Liver (tissue), 9 donors: ENCODE results near the gene PTPRD. TPM values are rescaled to one million over a fixed set of nuclear protein-coding genes. Genes with fewer than 3 reads are reported as not detected.

Experiments used
- DNase-seq: peaks from one replicate; pipeline ENCODE4 v3.0.0-alpha.2; 2017; ENCODE audit warnings: low spot score
- H3K27ac ChIP-seq, 2 donors: one replicate each; pipeline ENCODE4 v1.7.0; 2013; ENCODE audit warnings: inconsistent platforms in 2 of 2, low read length in 2 of 2, control low read depth in 1 of 2, low read depth in 1 of 2, mild to moderate bottlenecking in 1 of 2
- H3K27me3 ChIP-seq, 4 donors: one replicate each; pipeline versions ENCODE4 v1.6.1 to v1.7.0; 2013; ENCODE audit warnings: low read length in 3 of 4, inconsistent platforms in 1 of 4, mild to moderate bottlenecking in 1 of 4, moderate library complexity in 1 of 4; ENCODE audit not compliant: control insufficient read depth in 4 of 4, insufficient read depth in 4 of 4
- H3K36me3 ChIP-seq, 4 donors: one replicate each; pipeline versions ENCODE4 v1.6.1 to v1.7.0; 2013; ENCODE audit warnings: low read length in 3 of 4, mild to moderate bottlenecking in 3 of 4, low read depth in 1 of 4, moderate library complexity in 1 of 4; ENCODE audit not compliant: control insufficient read depth in 4 of 4, insufficient read depth in 3 of 4
- H3K4me1 ChIP-seq, 4 donors: one replicate each; pipeline versions ENCODE4 v1.6.1 to v1.7.0; 2013; ENCODE audit warnings: low read length in 3 of 4, mild to moderate bottlenecking in 3 of 4, moderate library complexity in 1 of 4; ENCODE audit not compliant: control insufficient read depth in 4 of 4, insufficient read depth in 4 of 4
- H3K4me3 ChIP-seq, 3 donors: one replicate each; pipeline versions ENCODE4 v1.6.1 to v1.7.0; 2013; ENCODE audit warnings: low read length in 3 of 3, control low read depth in 1 of 3, low read depth in 1 of 3, mild to moderate bottlenecking in 1 of 3
- H3K9ac ChIP-seq, 2 donors: one replicate each; pipeline ENCODE4 v1.7.0; 2013; ENCODE audit warnings: low read length in 2 of 2, mild to moderate bottlenecking in 2 of 2, moderate library complexity in 2 of 2, control low read depth in 1 of 2, low read depth in 1 of 2
- H3K9me3 ChIP-seq, 4 donors: one replicate each; pipeline versions ENCODE4 v1.6.1 to v1.7.0; 2013; ENCODE audit warnings: low read length in 3 of 4; ENCODE audit not compliant: control insufficient read depth in 4 of 4
- ATF3 ChIP-seq: IDR thresholded peaks from 2 replicates; pipeline ENCODE4 v1.6.1; 2016; ENCODE audit warnings: antibody characterized with exemption
- CTCF ChIP-seq: fragments of 150-350 bp; IDR thresholded peaks from 2 replicates; pipeline ENCODE4 v1.5.1; 2017; ENCODE audit warnings: improper control_type of control experiment, low read depth, low read length; ENCODE audit not compliant: missing input control
- EGR1 ChIP-seq, 2 donors: IDR thresholded peaks; 2 replicates each; pipeline ENCODE4 v1.6.1; 2016 to 2018; ENCODE audit warnings: antibody characterized with exemption in 2 of 2, low read depth in 2 of 2
- FOXA2 ChIP-seq: IDR thresholded peaks from 2 replicates; pipeline ENCODE4 v1.6.1; 2016; ENCODE audit warnings: antibody characterized with exemption
- GABPA ChIP-seq, 2 donors: IDR thresholded peaks in 1 of 2; conservative IDR thresholded peaks in 1 of 2; 2 replicates each; pipeline ENCODE4 v1.6.1; 2016; ENCODE audit warnings: antibody characterized with exemption in 2 of 2, mild to moderate bottlenecking in 1 of 2, moderate library complexity in 1 of 2
- HNF4A ChIP-seq, 2 donors: conservative IDR thresholded peaks; 2 replicates each; pipeline ENCODE4 v1.6.1; 2016; ENCODE audit warnings: antibody characterized with exemption in 2 of 2, mild to moderate bottlenecking in 2 of 2
- JUND ChIP-seq, 2 donors: IDR thresholded peaks; 2 replicates each; pipeline ENCODE4 v1.6.1; 2016; ENCODE audit warnings: antibody characterized with exemption in 2 of 2
- NR2F2 ChIP-seq: IDR thresholded peaks from 2 replicates; pipeline ENCODE4 v1.6.1; 2016; ENCODE audit warnings: antibody characterized with exemption
- RAD21 ChIP-seq, 2 donors: IDR thresholded peaks; 2 replicates each; pipeline ENCODE4 v1.6.1; 2016; ENCODE audit warnings: antibody characterized with exemption in 2 of 2, mild to moderate bottlenecking in 2 of 2
- REST ChIP-seq: IDR thresholded peaks from 2 replicates; pipeline ENCODE4 v1.6.1; 2016; ENCODE audit warnings: antibody characterized with exemption, mild to moderate bottlenecking
- RXRA ChIP-seq, 2 donors: IDR thresholded peaks; 2 replicates each; pipeline ENCODE4 v1.6.1; 2017 to 2018; ENCODE audit warnings: antibody characterized with exemption in 2 of 2, mild to moderate bottlenecking in 1 of 2
- SP1 ChIP-seq: IDR thresholded peaks from 2 replicates; pipeline ENCODE4 v1.6.1; 2018; ENCODE audit warnings: antibody characterized with exemption, mild to moderate bottlenecking
- TAF1 ChIP-seq: conservative IDR thresholded peaks from 2 replicates; pipeline ENCODE4 v1.6.1; 2016; ENCODE audit warnings: antibody characterized with exemption, mild to moderate bottlenecking
- YY1 ChIP-seq: IDR thresholded peaks from 2 replicates; pipeline ENCODE4 v1.6.1; 2016; ENCODE audit warnings: antibody characterized with exemption, mild to moderate bottlenecking
- WGBS: extraction: QIAGEN DNeasy Blood & Tissue Kit; methylation state at CpG from one replicate; pipeline ENCODE4 v1.1.7; 2013; 5-methylcytosine and 5-hydroxymethylcytosine counted together
- polyA plus RNA-seq, 2 donors: library from polyadenylated mRNA; stranded (reverse) in 1 of 2; unstranded in 1 of 2; fragments of 200-250 nt in 1 of 2; fragments of >200 nt in 1 of 2; fragmentation: Nextera tagmentation in 1 of 2; extraction: Ambion mirVana in 1 of 2; gene quantifications; one replicate each; pipeline versions ENCODE4 v1.2.1 to v1.2.3, GENCODE V29; 2013 to 2015
- total RNA-seq, 2 donors: library from RNA; depleted of rRNA; stranded (reverse); fragments of >200 nt; gene quantifications; one replicate each; pipeline ENCODE4 v1.2.3, GENCODE V29; 2014
- TF ChIP-seq, protein P1 (sequence below): IDR thresholded peaks from 2 replicates; pipeline ENCODE4 v1.6.1; 2016; ENCODE audit warnings: antibody characterized with exemption
- TF ChIP-seq, protein P2 (sequence below): IDR thresholded peaks from 2 replicates; pipeline ENCODE4 v1.6.1; 2016; ENCODE audit warnings: antibody characterized with exemption
- donor health status: healthy.
- donor health status: healthy.
- donor health status: healthy.
- donor health status: healthy.
- donor health status: healthy.

PTPRD gene
- total and polyA plus RNA-seq, 4 donors: 0.78 to 34.2 (median 4.7) TPM

- Histone ChIP-seq H3K4me1 (peaks cover 0 to 13% (median 2%) of the 10 kb centered on the region in 4 donors), H3K4me3 (no peak overlapping the region), H3K27ac (no peak overlapping the region), H3K9me3 (no peaks in the 10 kb centered on the region), H3K27me3 (peaks cover 0 to 19% (median 2%) of the 10 kb centered on the region in 4 donors), H3K36me3 (no peaks in the 10 kb centered on the region), H3K9ac (no peak overlapping the region)
- TF ChIP-seq SP1: no peak
- 42% methylated on average over 9 of the region's 9 CpGs for WGBS
- DNase-seq: no peak
Observed at GRCh38 chr9:10614196-10614800, 1.5 kb upstream of the PTPRD start.

DNA sequence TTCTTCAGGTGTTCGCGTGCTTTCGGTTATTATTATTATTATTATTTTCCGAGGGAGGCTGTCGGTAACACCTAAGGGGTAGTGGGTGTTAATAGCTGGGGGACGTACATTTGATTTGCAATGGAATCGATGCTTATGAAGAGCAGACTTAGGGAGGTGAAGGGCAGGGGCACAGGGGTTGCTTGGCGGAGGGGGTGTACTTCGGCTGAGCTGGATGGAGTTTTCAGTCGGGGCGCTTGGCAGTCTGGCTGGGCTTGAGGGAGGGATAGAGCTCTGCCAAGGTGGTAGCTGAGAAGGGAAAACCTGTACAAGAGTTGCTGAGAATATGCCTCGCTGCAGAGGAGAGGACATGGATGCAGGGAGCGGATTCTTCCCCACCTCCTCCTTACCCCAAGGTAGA is 617 bp upstream of the PTPRD start:
- Histone ChIP-seq H3K4me3 (peak overlapping the region in 1 of 3 donors; percentile 40), H3K36me3 (no peaks in the 10 kb centered on the region), H3K27me3 (peaks cover 0 to 19% (median 2%) of the 10 kb centered on the region in 4 donors), H3K9ac (no peak overlapping the region), H3K27ac (no peak overlapping the region), H3K4me1 (peaks cover 0 to 13% (median 2%) of the 10 kb centered on the region in 4 donors), H3K9me3 (no peaks in the 10 kb centered on the region)
- no peak for TF ChIP-seq JUND (IDR thresholded peaks at IDR 0.05)
- no peak for TF ChIP-seq TAF1
- no peak for TF ChIP-seq GABPA (IDR thresholded peaks at IDR 0.05 in 1 of 2, conservative IDR thresholded peaks at IDR 0.05 in 1 of 2)
- TF ChIP-seq RXRA (IDR thresholded peaks at IDR 0.05): no peak
- TF ChIP-seq SP1: no peak
- TF ChIP-seq, protein P1, sequence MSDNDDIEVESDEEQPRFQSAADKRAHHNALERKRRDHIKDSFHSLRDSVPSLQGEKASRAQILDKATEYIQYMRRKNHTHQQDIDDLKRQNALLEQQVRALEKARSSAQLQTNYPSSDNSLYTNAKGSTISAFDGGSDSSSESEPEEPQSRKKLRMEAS: no peak
- no peak for TF ChIP-seq EGR1 (IDR thresholded peaks at IDR 0.05; ENCODE audit: low read depth in 2 of 2)
- TF ChIP-seq HNF4A (conservative IDR thresholded peaks at IDR 0.05): no peak
- TF ChIP-seq CTCF: no peak
- TF ChIP-seq REST: no peak
- no peak for TF ChIP-seq RAD21 (IDR thresholded peaks at IDR 0.05)
- TF ChIP-seq NR2F2: no peak
- no peak for TF ChIP-seq FOXA2
- TF ChIP-seq ATF3: no peak
- no peak for TF ChIP-seq YY1
- TF ChIP-seq, protein P2, sequence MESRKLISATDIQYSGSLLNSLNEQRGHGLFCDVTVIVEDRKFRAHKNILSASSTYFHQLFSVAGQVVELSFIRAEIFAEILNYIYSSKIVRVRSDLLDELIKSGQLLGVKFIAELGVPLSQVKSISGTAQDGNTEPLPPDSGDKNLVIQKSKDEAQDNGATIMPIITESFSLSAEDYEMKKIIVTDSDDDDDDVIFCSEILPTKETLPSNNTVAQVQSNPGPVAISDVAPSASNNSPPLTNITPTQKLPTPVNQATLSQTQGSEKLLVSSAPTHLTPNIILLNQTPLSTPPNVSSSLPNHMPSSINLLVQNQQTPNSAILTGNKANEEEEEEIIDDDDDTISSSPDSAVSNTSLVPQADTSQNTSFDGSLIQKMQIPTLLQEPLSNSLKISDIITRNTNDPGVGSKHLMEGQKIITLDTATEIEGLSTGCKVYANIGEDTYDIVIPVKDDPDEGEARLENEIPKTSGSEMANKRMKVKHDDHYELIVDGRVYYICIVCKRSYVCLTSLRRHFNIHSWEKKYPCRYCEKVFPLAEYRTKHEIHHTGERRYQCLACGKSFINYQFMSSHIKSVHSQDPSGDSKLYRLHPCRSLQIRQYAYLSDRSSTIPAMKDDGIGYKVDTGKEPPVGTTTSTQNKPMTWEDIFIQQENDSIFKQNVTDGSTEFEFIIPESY: no peak
- WGBS: 10% methylated on average over 13 of the region's 13 CpGs
- no peak for DNase-seq
